Activated T-cell treated with anti-CD3 and anti-CD28 coated beads, Interleukin-2, amount 50 U/mL, for 72 hours (primary cell): ENCODE measurements around the gene CAPN10. TPM values are rescaled to one million over a fixed set of nuclear protein-coding genes. Genes with fewer than 3 reads are reported as not detected.
A peak's percentile ranks its signal among the peaks of the same experiment; 100 is the strongest.
"Not testable (repeated sequence)": the region's sequence is repeated elsewhere in the genome, so short reads cannot be mapped to it uniquely, and the experiment has no call there.

ENCODE experiments used
- ATAC-seq, 2 donors: fragments of 150-1000 bp; cut with Tn5 transposase; replicated peaks in 1 of 2; 2 replicates each; pipeline ENCODE4 v1.10.0; 2021; ENCODE audit warnings: moderate library complexity in 2 of 2, mild to moderate bottlenecking in 1 of 2
- DNase-seq, 2 donors: peaks; one replicate each; pipeline ENCODE4 v3.0.0; 2021 to 2022; ENCODE audit warnings: mixed read lengths in 1 of 2
- H3K27ac Mint-ChIP-seq: one replicate; pipeline ENCODE4 v1.8.0; 2022; ENCODE audit warnings: mild to moderate bottlenecking, moderate library complexity, mixed read lengths
- H3K27me3 Mint-ChIP-seq: one replicate; pipeline ENCODE4 v1.8.0; 2022; ENCODE audit warnings: low read depth, mixed read lengths
- H3K36me3 Mint-ChIP-seq, 2 donors: one replicate each; pipeline ENCODE4 v1.8.0; 2022; ENCODE audit warnings: mixed read lengths in 2 of 2, mild to moderate bottlenecking in 1 of 2; ENCODE audit not compliant: insufficient read depth in 2 of 2
- H3K4me1 Mint-ChIP-seq: one replicate; pipeline ENCODE4 v1.8.0; 2022; ENCODE audit warnings: low read depth, mixed read lengths
- H3K4me3 Mint-ChIP-seq, 2 donors: one replicate each; pipeline ENCODE4 v1.8.0; 2022; ENCODE audit warnings: mild to moderate bottlenecking in 2 of 2, mixed read lengths in 2 of 2, moderate library complexity in 2 of 2
- H3K9me3 Mint-ChIP-seq, 2 donors: one replicate each; pipeline ENCODE4 v1.8.0; 2022; ENCODE audit warnings: mixed read lengths in 2 of 2
- total RNA-seq, 2 donors: library from RNA; stranded (reverse); gene quantifications; one replicate each; pipeline ENCODE4 v1.2.3, GENCODE V29; 2022

Gene CAPN10
- total RNA-seq, 2 donors from 2014 or later = 36.9 to 43.7 TPM

GRCh38 chr2:240557808-240558207 is 28.7 kb upstream of the CAPN10 start, which contains the start of gene ANKMY1:
Gene ANKMY1 (minus strand): TSS chr2:240557988. CDS start chr2:240557335, 653 bp downstream.
- Mint-ChIP-seq H3K27me3 (no peaks in the 10 kb centered on the region), H3K4me1 (peaks cover 50% of the 10 kb centered on the region), H3K36me3 (peaks cover 5 to 8% of the 10 kb centered on the region in 2 donors), H3K27ac (no peak within 1 kb of the TSS), H3K4me3 (peak within 1 kb of the TSS; percentile 83 to 100), H3K9me3 (no peaks in the 10 kb centered on the region)
- DNase-seq = peak; percentile 81 to 86
- ATAC-seq = peak; percentile 18 to 25

- no peak overlapping the region for H3K27ac Mint-ChIP-seq
- H3K27me3 Mint-ChIP-seq = no peaks in the 10 kb centered on the region
- peak in 1 of 2 donors; percentile 3 for DNase-seq
Observed at GRCh38 chr2:240558236-240558761, 28.2 kb upstream of the CAPN10 start.

GRCh38 chr2:240559286-240559685 is 27.2 kb upstream of the CAPN10 start:
- Mint-ChIP-seq H3K4me1 (peaks cover 65% of the 10 kb centered on the region), H3K27me3 (no peaks in the 10 kb centered on the region), H3K36me3 (peaks cover 8 to 15% of the 10 kb centered on the region in 2 donors), H3K27ac (peak overlapping the region; percentile 82), H3K4me3 (peak overlapping the region; percentile 83 to 100), H3K9me3 (no peaks in the 10 kb centered on the region)
- DNase-seq (peak in 1 of 2 donors; percentile 11), ATAC-seq (no peak)

More at GRCh38 chr2:240558236-240558761, 28.2 kb upstream of the CAPN10 start:
- H3K36me3 Mint-ChIP-seq = peaks cover 5 to 11% of the 10 kb centered on the region in 2 donors
- peak overlapping the region; percentile 83 to 100 for H3K4me3 Mint-ChIP-seq
- ATAC-seq = no peak
- no peaks in the 10 kb centered on the region for H3K9me3 Mint-ChIP-seq
- peaks cover 55% of the 10 kb centered on the region for H3K4me1 Mint-ChIP-seq

- H3K4me1 Mint-ChIP-seq = peaks cover 73% of the 10 kb centered on the region
- H3K27ac Mint-ChIP-seq = peak within 1 kb of the TSS; percentile 98
- H3K36me3 Mint-ChIP-seq = peaks cover 10 to 19% of the 10 kb centered on the region in 2 donors
- ATAC-seq = peak; percentile 66 to 67
- no peaks in the 10 kb centered on the region for H3K9me3 Mint-ChIP-seq
- peak within 1 kb of the TSS; percentile 83 to 100 for H3K4me3 Mint-ChIP-seq
- H3K27me3 Mint-ChIP-seq = no peaks in the 10 kb centered on the region
- peak; percentile 94 to 95 for DNase-seq
Observed at GRCh38 chr2:240560084-240560479, 26.5 kb upstream of the CAPN10 start, which contains the start of gene DUSP28. Gene DUSP28 (plus strand): TSS chr2:240560357. CDS start chr2:240560685, 328 bp downstream.

- DNase-seq = peak; percentile 100
- no peaks in the 10 kb centered on the region for H3K9me3 Mint-ChIP-seq
- peaks cover 79% of the 10 kb centered on the region for H3K4me1 Mint-ChIP-seq
- peak overlapping the region; percentile 83 to 100 for H3K4me3 Mint-ChIP-seq
- H3K36me3 Mint-ChIP-seq = peaks cover 10 to 17% of the 10 kb centered on the region in 2 donors
- H3K27me3 Mint-ChIP-seq = no peaks in the 10 kb centered on the region
- peak; percentile 65 for ATAC-seq
- peak overlapping the region; percentile 98 for H3K27ac Mint-ChIP-seq
Observed at GRCh38 chr2:240560480-240561324, 25.8 kb upstream of the CAPN10 start.

DNA sequence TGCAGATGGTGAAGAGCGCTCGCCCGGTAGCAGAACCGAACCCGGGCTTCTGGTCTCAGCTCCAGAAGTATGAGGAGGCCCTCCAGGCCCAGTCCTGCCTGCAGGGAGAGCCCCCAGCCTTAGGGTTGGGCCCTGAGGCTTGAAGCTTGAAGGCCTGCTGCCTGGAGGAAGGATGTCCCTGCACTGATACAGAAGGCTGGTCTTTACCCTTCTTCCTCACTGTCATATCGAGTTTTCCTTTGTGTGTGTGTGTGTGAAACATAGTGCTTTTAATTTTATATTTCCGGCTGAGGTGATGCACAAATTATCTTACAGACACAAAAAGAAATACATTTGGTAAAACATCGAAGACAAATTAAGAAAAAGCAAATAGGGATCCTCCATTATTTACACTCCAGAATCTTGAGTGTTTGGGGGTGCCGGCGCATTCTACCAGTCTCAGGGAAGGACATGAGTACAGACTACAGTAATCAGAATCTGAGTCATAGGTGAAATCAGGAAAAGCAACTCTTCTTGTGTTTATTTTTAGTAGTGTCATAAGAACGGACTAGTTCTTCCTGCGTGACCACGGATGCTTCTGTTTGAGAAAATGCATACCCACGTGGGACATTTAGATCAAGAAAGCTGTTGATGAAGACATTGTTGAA is 25.1 kb upstream of the CAPN10 start:
- DNase-seq (peak in 1 of 2 donors; percentile 27), ATAC-seq (no peak)
- Mint-ChIP-seq H3K27ac (peak overlapping the region; percentile 98), H3K27me3 (no peaks in the 10 kb centered on the region), H3K4me1 (peaks cover 77% of the 10 kb centered on the region), H3K9me3 (no peaks in the 10 kb centered on the region), H3K4me3 (peak overlapping the region; percentile 83 to 100), H3K36me3 (peaks cover 10 to 17% of the 10 kb centered on the region in 2 donors)

DNA sequence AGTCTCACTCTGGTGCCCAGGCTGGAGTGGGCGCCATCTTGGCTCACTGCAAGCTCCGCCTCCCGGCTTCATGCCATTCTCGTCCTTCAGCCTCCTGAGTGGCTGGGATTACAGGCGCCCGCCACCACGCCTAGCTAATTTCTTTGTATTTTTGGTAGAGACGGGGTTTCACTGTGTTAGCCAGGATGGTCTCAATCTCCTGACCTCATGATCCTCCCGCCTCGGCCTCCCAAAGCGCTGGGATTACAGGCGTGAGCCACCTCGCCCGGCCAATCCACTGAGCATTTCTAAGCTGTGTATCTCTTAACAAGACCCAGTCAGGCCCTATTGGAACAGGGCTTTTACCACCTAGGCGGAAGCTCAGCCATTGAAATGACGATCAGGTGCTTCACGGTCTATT is 23.3 kb upstream of the CAPN10 start:
- DNase-seq, ATAC-seq, H3K27me3 Mint-ChIP-seq, H3K9me3 Mint-ChIP-seq: not testable (repeated sequence)
- Mint-ChIP-seq H3K27ac (peak overlapping the region; percentile 38), H3K36me3 (peaks cover 15 to 19% of the 10 kb centered on the region in 2 donors), H3K4me3 (peak overlapping the region; percentile 83 to 100), H3K4me1 (peaks cover 75% of the 10 kb centered on the region)

- Mint-ChIP-seq H3K27ac (peak overlapping the region; percentile 96), H3K36me3 (peaks cover 15 to 19% of the 10 kb centered on the region in 2 donors), H3K9me3 (no peaks in the 10 kb centered on the region), H3K4me1 (peaks cover 67% of the 10 kb centered on the region), H3K4me3 (peak overlapping the region; percentile 94 to 97), H3K27me3 (no peaks in the 10 kb centered on the region)
- DNase-seq (peak in 1 of 2 donors; percentile 3), ATAC-seq (no peak)
Observed at GRCh38 chr2:240563951-240564560, 22.5 kb upstream of the CAPN10 start.

- no peaks in the 10 kb centered on the region for H3K9me3 Mint-ChIP-seq
- H3K4me1 Mint-ChIP-seq = peaks cover 66% of the 10 kb centered on the region
- no peak for ATAC-seq
- peaks cover 15 to 18% of the 10 kb centered on the region in 2 donors for H3K36me3 Mint-ChIP-seq
- peak overlapping the region; percentile 94 to 97 for H3K4me3 Mint-ChIP-seq
- H3K27me3 Mint-ChIP-seq = no peaks in the 10 kb centered on the region
- peak overlapping the region; percentile 96 for H3K27ac Mint-ChIP-seq
- peak; percentile 47 to 60 for DNase-seq
Observed at GRCh38 chr2:240564561-240565332, 21.8 kb upstream of the CAPN10 start.

DNA sequence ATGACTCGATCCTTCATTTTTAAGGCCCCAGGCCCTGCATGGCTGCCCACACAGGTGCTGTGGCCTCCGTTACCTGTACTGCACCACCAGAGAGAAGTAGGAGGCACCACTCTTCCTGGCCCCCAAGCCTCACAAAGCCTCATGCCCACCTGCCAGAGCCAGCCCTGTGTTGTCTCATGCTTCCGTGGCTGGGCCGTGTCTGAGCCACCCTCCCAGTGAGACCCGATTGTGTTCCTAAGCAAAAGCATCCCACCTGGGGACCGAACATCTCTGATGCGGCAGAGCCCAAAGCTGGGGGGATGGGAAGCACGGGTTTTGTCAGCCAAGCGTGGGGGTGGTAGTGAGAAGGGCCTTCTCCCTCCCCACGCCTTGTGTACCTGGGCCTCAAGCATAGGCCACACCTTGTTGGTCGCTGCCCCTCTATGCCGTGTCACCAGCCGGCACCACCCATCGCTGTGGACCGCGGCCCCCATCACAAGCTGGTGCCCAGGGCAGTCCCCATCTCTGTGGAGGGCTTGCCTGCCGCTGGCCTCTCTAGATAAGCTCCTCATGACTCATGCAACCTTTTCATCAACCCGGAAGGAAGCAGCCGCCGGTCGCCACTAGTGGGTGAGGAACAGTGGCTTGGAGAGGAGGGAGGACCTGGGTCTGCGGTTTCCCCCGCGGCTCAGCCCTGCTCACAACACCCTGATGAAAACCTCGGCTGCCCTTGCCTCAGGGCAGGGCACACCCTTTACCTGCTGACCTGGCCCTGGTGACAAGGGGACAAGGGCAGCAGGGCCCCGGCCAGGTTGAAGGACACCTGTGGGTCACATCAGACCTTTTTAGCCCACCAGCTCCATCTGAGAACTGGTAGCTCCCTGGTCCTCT is 21.0 kb upstream of the CAPN10 start:
- H3K36me3 Mint-ChIP-seq = peaks cover 15 to 18% of the 10 kb centered on the region in 2 donors
- peak overlapping the region; percentile 94 to 97 for H3K4me3 Mint-ChIP-seq
- H3K27ac Mint-ChIP-seq = peak overlapping the region; percentile 96
- H3K4me1 Mint-ChIP-seq = peaks cover 72% of the 10 kb centered on the region
- H3K9me3 Mint-ChIP-seq = no peaks in the 10 kb centered on the region
- ATAC-seq (peak; percentile 62 to 66), DNase-seq (peak; percentile 93 to 95)
- no peaks in the 10 kb centered on the region for H3K27me3 Mint-ChIP-seq
